Right renal pelvis (tissue), 4 donors: ENCODE results near the gene CPED1. TPM values are rescaled to one million over a fixed set of nuclear protein-coding genes. Genes with fewer than 3 reads are reported as not detected.
"Not testable (repeated sequence)": the region's sequence is repeated elsewhere in the genome, so short reads cannot be mapped to it uniquely, and the experiment has no call there.

Experiments used
- DNase-seq, 4 donors: peaks; one replicate each; pipeline ENCODE4 v3.0.0-alpha.2; 2013; ENCODE audit warnings: low read depth in 4 of 4, low spot score in 3 of 4, missing footprints in 1 of 4
- polyA plus RNA-seq, 4 donors: library from polyadenylated mRNA; unstranded; fragments of 120-200 nt; gene quantifications; one replicate each; pipeline ENCODE4 v1.2.1, GENCODE V29; 2013; ENCODE audit not compliant: insufficient read length in 4 of 4

CPED1 gene
- polyA plus RNA-seq, 4 donors = 30.1 to 48.9 (median 43.6) TPM

DNA sequence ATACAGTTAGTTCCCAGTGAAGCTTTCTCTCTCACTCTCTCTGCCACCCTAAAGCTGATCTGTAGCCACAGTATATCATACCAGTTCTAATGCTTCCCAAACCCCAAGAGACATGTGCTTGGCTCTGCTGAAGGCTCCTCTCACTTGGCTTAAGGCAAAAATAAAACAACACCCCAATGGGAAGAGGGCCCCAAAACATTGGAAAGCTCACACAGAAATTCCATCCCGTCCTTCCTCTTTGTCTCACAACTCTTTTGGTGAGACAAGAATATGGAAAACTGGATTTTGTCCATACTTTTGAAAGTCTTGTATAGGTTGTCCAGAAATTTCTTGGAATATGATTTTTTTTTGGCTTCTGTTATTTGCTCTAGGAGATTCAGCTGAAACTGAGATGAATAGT, 284.2 kb downstream of the CPED1 start:
- no peak for DNase-seq

DNA sequence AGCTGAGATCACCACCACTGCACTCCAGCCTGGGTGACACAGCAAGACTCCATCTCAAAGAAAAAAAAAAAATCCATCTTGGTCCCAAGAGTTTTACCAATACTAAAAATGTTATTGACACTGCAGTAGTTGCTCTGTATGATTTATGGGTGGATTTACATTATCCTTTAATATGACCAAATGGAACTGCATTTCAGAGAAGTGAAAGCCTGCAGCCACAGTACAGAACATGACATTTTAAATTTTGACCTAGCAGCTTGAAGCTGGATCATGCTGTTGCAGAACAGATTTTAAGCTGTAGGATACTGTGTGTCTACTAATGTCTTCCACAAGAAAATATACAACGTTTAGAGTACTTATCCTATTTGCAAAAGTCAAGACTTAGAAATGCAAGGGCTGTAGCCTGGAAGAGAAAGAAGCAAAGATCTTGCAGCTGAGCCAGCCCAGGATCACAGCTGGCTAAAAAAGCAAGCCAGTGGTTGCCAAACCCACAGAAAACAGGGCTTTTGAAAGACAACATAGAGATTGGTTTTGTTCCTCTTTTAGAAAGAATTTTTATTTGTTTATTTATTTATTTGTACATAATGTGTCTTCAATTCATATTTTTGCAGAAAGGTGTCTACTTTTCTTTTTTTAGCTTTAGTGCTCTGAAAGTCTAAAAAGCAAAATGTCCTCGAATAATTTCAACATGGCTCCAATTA, 285.1 kb downstream of the CPED1 start:
- DNase-seq = no peak

DNA sequence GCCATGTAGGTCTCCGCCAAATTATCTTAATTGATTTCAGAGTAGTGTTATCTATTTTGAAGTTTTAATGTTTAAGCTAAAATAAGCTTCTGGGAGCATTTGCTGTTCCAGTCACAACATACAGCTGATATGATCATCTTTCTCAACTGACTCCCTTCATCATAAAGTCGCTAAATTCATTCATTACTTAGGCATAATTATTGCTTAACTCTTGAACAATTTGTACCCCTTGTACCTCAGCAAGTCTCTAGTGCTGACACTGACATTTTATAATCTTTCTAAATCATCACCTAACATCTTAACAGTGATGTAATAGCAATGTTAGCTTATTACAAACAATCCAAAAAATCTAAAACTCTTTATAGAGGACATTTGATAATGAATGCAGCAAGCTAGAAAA, 286.0 kb downstream of the CPED1 start:
- DNase-seq = no peak

DNA sequence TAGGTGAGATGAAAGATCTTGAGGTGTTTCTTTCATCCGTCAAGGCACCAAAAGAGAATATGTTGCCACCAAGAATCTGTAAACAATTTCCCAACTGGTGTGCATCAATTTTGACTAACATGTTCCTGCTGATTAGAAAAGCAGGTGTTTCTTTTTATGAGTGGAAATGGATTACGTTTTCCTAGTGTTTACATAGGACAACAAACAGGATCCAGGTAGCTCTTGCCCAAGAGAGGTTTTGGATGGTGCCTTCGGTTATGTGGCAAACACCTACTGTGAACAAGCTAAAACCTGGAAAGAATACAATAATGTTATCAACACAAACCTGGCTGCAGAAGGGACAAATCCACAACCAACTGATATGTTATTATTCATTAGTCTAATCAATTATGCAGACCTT, 286.7 kb downstream of the CPED1 start:
- no peak for DNase-seq

DNA sequence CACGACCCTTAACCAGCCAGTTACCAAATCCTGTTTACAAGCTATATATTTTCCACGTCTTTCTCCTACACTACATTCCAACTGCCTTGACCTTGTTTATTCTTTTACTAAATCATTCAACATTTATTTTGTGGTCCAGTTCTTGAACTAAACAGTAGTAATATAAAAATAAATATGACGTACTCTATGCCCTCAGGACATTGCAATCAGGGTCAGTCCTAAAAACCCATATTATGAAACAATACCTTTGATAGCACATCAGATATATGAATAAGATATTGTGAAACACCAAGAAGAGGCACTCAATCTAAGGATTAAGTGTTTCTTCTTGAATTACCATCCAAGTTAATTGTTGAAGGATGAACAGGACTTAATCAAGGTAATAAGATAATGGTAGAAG, 287.8 kb downstream of the CPED1 start:
- no peak for DNase-seq

DNA sequence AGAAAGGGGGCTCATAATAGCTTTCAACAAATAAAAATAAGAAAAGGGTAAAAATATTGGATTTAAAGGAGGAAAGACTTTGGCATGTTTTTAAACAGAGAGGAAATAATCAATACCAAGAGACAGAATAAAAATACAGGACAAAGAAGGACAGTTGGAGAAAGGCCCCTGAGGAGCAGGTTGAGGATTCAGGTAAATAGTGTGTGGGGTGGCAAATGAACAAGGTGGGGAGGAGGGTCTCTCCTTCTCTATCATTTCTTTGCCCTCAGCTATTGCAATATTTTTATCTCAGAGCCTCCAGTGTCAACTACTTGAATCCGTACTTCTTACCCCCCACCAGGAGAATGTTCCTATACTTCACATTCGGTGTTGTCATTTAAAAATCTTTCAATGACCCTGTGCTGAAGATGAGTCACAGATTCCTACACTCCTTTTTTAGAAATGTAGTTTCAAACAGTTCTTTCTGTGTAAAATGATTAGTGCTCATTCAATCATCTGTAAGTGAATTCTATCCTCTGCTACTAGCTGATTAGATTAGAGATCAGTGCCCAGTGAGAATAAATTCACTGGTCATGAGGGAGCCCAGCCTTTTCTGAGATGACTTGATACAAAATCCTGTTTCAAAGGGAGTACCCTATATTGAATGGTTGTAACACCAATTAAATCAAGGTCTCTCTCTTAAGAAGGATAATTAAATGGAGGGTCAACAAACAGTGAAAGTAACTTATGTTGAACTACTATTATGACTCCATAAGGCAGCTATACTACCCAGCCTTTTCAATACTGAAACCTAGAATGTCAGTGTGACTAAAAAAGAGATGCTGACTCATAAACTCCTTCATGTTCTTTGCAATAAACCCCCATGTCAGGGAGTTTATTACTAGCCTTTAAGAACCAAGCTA, 289.9 kb downstream of the CPED1 start:
- no peak for DNase-seq

DNA sequence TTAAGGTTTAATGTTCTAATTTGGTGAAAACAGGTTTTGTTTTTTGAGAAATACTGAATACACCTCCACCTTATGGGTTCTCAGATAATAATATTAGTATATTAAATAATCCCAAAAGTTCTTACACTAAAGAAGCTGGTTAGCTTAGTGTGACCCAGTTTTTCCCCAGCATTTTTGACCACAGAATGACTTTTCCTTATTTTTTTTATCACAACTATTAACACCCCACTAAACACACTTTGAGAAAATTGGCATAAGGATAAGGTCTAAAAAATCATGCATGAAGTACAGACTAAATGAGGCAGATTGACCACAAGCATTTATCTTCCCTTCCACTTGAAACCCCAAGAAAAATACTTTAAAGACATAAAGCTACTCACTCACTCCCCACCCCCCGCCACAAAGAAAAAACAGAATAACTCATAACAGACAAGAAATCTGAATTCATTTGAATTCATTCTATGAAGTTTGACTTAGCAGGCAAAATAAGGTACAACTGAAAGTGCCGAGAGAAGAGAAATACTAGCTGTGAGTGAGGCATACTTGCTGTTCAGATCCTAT, 290.6 kb downstream of the CPED1 start:
- DNase-seq = no peak

DNA sequence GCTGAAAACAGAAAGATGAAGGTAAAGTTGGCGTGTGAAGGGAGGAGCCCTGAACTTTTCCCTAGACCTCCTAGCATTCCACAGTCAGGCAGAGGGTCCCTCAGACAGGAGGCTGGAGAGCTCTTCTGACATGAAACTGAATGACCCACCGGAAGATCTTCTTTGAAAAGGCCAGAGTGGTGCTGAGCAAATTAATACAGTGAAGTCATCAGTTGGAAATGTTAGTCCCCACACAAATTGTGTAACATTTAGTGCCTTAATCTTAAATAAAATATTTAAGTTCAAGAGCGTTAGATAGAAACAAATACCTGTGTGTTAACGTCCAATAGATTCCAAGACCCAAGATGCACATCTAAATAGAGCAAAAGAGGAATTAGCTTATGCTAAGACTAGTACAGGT, 291.3 kb downstream of the CPED1 start:
- DNase-seq = no peak

DNA sequence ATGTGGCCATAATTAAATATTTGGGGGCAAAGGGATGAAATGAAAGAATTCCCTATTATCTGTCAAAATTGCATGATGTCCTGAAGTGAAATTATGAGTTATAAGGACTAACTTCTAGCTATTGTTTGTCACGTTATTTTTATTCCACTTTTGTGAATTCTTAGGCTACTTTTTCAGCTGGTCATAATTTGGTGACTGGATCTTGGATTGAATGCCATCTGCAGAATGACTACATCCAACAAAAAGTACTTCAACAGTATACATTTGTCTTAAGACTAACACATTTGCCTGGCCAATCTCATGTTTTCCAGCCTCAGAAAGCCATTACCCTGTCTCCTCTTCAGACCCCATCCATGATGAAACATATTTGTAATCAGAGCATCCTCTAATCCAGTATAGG, 292.1 kb downstream of the CPED1 start:
- no peak for DNase-seq

DNA sequence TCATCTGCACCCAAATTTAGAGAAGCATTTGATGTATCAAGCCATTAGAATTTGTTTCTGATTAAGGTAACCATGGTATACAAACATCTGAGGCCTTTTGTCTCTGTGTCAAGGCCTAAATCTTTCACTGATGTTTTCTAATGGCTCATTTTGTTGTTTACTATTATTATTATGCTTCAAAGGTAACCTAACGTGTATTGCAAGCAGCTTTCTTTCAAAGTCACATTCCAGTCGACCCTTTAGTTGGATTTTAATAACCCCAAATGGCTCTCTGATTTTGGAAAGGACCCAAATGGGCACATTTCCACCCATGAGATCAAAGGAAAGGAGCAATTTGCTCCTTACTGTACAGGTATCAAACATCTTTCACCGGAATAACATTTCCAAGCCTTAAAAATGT, 293.6 kb downstream of the CPED1 start:
- DNase-seq = no peak

DNA sequence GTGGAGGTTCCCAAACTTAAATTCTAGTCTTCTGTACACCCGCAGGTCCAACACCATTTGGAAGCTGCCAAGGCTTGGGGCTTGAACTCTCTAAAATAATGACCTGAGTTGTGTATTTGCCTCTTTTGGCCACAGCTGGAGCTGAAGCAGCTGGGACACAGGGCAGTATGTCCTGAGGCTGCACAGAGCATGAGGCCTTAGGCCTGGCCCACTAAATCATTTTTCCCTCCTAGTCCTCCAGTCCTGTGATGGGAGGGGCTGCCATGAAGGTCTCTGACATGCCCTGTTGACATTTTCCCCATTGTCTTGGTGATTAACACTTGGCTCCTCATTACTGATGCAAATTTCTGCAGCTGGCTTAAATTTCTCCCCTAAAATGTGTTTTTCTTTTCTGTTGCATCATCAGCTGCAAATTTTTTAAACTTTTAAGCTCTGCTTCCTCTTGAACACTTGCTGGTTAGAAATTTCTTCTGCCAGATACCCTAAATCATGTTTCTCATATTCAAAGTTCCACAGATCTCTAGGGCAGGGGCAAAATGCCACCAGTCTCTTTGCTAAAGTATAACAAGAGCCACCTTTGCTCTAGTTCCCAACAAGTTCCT, 296.7 kb downstream of the CPED1 start:
- DNase-seq = no peak

DNA sequence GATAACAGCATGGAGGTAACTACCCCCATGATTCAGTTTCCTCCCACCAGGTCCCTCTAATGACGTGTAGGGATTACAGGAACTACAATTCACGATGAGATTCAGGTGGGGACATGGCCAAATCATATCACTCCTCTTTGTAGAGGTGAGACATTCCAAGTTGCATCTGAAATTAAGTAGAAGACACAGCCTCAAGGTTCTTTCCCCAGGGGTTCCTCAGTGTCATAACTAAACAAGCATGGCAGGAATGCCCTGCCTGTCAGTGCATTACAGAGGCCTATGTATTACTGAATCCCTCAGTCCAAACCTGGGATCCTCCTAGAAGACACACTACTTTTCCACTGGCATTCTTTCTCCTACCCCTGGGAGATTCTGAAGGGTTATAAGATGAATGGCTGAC, 297.7 kb downstream of the CPED1 start:
- no peak for DNase-seq

DNA sequence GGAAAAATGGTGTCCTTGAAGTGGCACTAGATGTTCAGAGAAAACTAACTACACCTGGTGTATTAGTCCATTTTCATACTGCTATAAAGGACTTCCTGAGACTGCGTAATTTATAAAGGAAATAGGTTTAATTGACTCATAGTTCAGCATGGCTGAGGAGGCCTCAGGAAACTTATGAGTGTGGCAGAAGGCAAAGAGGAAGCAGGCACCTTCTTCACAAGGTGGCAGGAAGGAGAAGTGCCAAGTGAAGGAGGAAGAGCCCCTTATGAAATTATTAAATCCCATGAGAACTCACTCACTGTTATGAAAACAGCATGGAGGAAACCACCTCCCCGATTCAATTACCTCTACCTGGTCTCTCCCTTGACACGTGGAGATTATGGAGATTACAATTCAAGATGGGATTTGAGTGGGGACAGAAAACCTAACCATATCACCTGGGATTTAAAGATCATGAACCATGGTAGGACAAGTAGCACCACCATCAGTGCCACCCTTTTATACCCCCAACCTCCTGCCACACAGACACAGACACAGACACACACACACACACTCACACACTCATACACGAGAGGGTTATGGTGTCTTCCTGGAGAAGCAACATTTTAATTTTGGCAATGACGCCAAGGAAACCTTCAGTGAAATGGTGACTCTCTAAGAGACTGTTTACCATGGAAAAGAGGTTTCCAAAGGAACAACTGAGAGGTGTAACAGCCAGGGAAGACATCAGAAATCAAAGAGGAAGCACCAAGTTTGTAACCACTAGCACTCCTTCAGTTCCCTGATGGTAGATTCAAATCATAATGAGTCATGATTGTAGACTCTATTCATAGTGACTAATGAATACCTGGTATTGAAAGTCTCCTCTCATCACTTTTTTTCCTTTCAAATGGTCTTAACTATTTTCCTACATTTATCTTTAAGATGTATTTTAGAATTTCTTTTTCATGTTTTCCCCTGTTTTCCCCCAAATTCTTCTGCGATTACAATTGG, 298.5 kb downstream of the CPED1 start:
- no peak for DNase-seq

DNA sequence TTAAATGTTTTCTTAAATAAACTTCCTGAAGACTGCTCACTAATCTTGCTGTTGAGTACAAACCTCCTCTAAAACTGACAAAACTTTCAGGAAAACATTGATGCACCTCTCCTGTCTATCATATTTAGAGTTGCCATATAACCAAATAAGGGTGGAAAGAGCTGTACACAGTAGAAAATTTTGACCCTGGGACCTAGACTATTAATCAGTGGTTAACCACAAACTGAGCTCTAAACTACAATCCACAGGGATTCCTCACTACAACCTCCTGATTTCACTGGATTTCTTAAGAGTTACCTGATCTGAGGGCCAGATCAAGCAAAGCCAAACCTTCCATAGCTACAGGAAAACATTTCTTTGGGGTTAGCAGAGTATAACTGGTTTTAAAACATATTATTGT, 300.4 kb downstream of the CPED1 start:
- DNase-seq = peak in 1 of 4 donors; percentile 9

DNA sequence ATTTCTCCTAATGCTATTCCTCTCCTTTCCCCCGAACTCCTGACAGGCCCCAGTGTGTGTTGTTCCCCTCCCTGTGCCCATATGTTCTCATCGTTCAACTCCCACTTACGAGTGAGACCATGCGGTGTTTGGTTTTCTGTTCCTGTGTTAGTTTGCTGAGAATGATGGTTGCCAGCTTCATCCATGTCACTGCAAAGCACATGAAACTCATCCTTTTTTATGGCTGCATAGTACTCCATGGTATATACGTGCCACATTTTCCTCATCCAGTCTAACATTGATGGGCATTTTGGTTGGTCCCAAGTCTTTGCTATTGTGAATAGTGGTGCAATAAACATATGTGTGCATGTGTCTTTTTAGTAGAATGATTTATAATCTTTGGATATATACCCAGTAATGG, 301.4 kb downstream of the CPED1 start:
- not testable (repeated sequence) for DNase-seq

DNA sequence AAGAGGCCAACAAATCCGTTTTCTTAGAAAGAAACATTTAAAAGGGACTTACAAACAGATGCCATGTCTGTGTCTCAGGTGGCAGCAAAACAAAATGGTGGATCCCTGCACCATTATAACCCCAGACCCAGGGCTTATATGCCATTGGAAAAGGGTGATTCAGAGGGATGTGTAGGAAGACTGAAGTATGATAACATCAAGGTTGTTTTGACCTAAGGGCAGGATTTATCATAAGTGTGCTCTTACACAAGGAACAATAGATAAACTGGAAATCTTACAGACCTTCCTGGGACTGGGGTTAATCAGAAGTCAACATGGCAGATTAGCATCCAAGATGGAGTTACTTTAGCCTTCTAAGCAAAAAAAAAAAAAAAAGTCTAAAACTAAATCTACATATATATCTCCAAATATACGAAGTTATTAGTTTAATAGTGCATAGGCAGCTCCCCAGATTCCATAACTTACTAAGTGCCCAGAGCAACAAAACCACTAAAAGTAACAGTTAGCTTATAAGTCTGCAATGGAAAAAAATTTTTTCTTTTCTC, 306.0 kb downstream of the CPED1 start:
- DNase-seq = no peak

DNA sequence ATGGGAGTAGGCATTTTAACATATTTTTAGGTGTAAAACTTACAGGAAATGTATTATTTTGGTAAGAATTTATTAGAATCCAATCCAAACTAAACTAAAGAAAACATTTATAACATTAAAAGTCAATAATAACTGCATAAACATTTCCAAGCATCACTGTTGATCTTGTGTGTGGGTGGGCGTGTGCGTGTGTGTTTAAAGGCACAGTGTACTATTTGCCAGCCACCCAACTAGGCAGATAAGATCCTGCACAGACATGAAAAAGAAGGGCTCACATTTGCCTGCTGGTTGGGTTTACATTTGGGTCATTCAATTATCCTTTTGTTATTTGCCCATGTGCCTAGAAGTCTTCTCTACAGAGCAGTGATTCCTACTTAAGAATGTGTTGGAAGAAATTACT, 309.3 kb downstream of the CPED1 start:
- no peak for DNase-seq

DNA sequence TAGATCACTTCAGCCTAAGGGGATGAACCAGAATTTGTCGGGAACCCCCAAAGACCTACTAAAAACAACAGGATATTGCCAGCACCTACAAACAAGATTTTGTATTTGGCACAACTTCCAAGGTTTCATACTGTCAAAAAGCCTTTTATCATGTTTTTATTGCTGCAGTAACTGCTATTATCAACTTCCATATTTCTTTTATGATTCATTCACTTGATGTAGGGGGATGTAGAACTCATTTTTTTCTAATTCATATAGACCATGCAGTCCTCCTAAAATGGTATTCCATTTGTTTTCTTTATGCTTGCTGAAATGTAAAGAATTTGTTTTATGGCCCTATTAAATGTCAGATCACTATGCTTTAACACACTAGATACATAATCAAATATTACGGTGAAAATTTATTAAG, 310.3 kb downstream of the CPED1 start:
- DNase-seq = no peak

DNA sequence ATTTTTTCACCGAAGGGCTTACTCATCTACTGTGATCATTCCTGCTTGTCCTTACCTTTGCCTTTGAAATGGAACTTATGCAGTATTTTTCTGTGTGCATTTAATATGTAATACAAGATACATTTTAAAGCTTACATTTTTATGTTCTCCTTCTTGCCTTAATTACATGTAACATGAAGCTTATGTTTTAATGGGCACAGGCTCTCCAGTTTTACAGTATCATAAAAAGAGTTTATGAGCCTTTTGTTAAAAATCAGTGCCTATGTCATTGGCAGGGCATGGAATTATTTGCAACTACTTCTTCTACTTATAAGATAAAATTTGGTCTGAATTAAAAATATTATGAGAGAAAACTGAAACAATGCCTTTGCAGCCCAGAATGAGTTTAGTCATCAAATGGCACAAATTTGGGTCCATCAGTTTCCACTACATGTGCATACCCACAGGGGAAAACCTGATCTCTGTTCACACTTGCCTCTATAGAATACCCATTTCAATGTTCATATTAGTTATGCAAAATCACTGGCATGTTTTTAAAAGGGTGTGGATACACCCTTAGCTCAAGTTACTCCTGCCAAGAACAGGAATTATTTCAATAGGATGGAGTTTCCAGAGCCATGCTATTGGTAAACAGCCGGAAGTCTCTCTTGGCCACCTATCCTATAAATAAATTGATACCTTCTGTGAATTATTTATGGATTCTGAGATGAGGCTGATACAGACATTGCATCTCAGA, 312.3 kb downstream of the CPED1 start:
- no peak for DNase-seq
